ENCODE results near the gene MAN1C1.
"Not testable (repeated sequence)": the region's sequence is repeated elsewhere in the genome, so short reads cannot be mapped to it uniquely, and the experiment has no call there.

Gene MAN1C1

GRCh38 chr1:25590096-25590824, 26.3 kb upstream of the MAN1C1 start:
- Mint-ChIP-seq H3K9me3 (no peaks in the 10 kb centered on the region), H3K27ac (ENCODE audit: low read depth) (no peak overlapping the region), H3K36me3 (ENCODE audit: insufficient read depth) (peaks cover 4% of the 10 kb centered on the region), H3K27me3 (no peaks in the 10 kb centered on the region), H3K4me1 (peaks cover 23% of the 10 kb centered on the region), H3K4me3 (no peak overlapping the region)
- no peak for DNase-seq (ENCODE audit: low spot score in 2 of 2)
- ATAC-seq (replicated peaks; ENCODE audit: extremely low read depth, poor library complexity, severe bottlenecking) = no peak

- no peak for ATAC-seq (replicated peaks; ENCODE audit: extremely low read depth, poor library complexity, severe bottlenecking)
- H3K27ac Mint-ChIP-seq (ENCODE audit: low read depth) = no peak overlapping the region
- peaks cover 3% of the 10 kb centered on the region for H3K36me3 Mint-ChIP-seq (ENCODE audit: insufficient read depth)
- no peaks in the 10 kb centered on the region for H3K9me3 Mint-ChIP-seq
- DNase-seq (ENCODE audit: low spot score in 2 of 2) = no peak
- no peaks in the 10 kb centered on the region for H3K27me3 Mint-ChIP-seq
- H3K4me3 Mint-ChIP-seq = no peak overlapping the region
- peaks cover 8% of the 10 kb centered on the region for H3K4me1 Mint-ChIP-seq
These were observed 22.7 kb upstream of the MAN1C1 start for GRCh38 chr1:25593861-25594260.

DNA sequence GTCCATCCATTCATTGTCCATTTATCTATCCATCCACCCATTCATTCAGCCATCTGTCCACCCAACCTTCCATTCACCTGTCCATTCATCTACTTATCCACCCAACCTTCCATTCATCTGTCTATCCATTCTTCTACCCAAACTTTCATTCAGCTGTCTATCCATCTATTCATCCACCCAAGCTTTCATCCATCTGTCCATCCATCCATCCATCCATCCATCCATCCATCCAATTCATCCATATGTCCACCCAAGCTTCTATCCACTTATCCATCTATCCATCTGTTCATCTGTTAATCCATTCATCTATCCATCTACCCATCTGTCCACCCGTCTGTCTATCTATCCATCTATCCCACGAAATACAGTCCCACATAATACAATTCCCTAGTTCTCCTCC, 21.6 kb upstream of the MAN1C1 start:
- H3K4me3 Mint-ChIP-seq = no peak overlapping the region

GRCh38 chr1:25596641-25597040, 19.9 kb upstream of the MAN1C1 start:
- not testable (repeated sequence) for H3K27me3 Mint-ChIP-seq; H3K4me3 Mint-ChIP-seq; H3K36me3 Mint-ChIP-seq (ENCODE audit: insufficient read depth); ATAC-seq (replicated peaks; ENCODE audit: extremely low read depth, poor library complexity, severe bottlenecking); DNase-seq (ENCODE audit: low spot score in 2 of 2); H3K4me1 Mint-ChIP-seq; H3K27ac Mint-ChIP-seq (ENCODE audit: low read depth); H3K9me3 Mint-ChIP-seq

More for the DNA sequence above, 21.6 kb upstream of the MAN1C1 start:
- peaks cover 7% of the 10 kb centered on the region for H3K4me1 Mint-ChIP-seq
- H3K9me3 Mint-ChIP-seq = no peaks in the 10 kb centered on the region
- peaks cover 1% of the 10 kb centered on the region for H3K36me3 Mint-ChIP-seq (ENCODE audit: insufficient read depth)
- H3K27ac Mint-ChIP-seq (ENCODE audit: low read depth) = no peak overlapping the region
- H3K27me3 Mint-ChIP-seq = no peaks in the 10 kb centered on the region
- DNase-seq (ENCODE audit: low spot score in 2 of 2) = no peak
- no peak for ATAC-seq (replicated peaks; ENCODE audit: extremely low read depth, poor library complexity, severe bottlenecking)

DNA sequence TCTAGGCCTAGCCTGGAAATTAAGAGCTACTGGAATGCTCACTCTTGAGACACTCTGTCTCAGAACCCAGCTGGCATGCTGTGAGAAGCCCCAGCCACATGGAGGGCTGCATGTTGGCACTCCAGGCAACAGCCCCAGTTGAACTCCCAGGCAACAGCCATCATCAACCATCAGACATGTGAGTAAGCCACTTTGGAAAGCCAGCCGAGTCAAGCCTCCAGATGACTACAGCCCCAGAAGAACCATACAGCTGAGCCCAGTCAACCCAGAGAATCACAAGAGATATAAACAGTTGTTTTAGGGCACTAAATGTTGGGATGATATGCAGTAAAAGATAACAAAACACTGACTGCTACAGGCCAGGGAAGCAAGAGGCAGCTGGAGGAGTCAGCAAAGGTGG, 17.7 kb upstream of the MAN1C1 start:
- ATAC-seq (replicated peaks; ENCODE audit: extremely low read depth, poor library complexity, severe bottlenecking) (no peak), DNase-seq (ENCODE audit: low spot score in 2 of 2) (no peak)
- Mint-ChIP-seq H3K4me3 (no peak overlapping the region), H3K27me3 (no peaks in the 10 kb centered on the region), H3K27ac (ENCODE audit: low read depth) (no peak overlapping the region), H3K4me1 (no peaks in the 10 kb centered on the region), H3K36me3 (ENCODE audit: insufficient read depth) (no peaks in the 10 kb centered on the region), H3K9me3 (no peaks in the 10 kb centered on the region)

DNA sequence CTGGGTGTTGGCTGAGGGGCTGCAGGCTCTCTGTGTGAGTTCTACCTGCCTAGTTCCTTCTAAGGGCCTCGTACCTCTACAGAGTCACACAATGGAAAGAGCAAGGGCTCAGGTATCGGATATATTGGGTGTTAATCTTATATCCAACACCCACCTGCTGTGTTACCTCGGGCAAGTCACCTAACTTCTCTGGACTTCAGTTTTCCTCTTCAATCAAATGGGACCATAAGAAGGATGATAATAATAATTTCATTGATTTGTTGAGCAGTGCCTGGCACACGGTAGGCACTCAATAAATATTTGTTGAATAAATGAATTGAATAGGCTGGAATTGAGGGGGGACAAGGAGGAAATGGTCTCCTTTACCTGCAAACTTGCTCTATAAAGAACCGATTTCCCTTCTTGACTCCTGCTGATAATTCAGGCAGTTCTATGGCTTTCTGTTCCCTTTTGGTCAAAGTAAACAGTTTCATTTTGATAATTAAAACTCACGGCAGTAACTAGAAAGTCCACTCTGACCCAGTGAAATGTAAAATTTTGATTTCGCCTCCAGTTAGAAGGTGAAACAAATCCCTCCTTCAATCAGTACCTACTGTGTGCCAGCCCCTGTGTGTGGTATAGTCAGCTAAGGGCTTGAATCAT, 16.5 kb upstream of the MAN1C1 start:
- no peaks in the 10 kb centered on the region for H3K27me3 Mint-ChIP-seq
- no peak overlapping the region for H3K4me3 Mint-ChIP-seq
- no peaks in the 10 kb centered on the region for H3K36me3 Mint-ChIP-seq (ENCODE audit: insufficient read depth)
- H3K9me3 Mint-ChIP-seq = no peaks in the 10 kb centered on the region
- no peak overlapping the region for H3K27ac Mint-ChIP-seq (ENCODE audit: low read depth)
- DNase-seq (ENCODE audit: low spot score in 2 of 2) (no peak), ATAC-seq (replicated peaks; ENCODE audit: extremely low read depth, poor library complexity, severe bottlenecking) (no peak)
- H3K4me1 Mint-ChIP-seq = no peaks in the 10 kb centered on the region

GRCh38 chr1:25600971-25601699, 15.5 kb upstream of the MAN1C1 start:
- H3K4me3 Mint-ChIP-seq; H3K27me3 Mint-ChIP-seq; H3K9me3 Mint-ChIP-seq; DNase-seq (ENCODE audit: low spot score in 2 of 2); ATAC-seq (replicated peaks; ENCODE audit: extremely low read depth, poor library complexity, severe bottlenecking); H3K4me1 Mint-ChIP-seq; H3K36me3 Mint-ChIP-seq (ENCODE audit: insufficient read depth); H3K27ac Mint-ChIP-seq (ENCODE audit: low read depth): not testable (repeated sequence)

- not testable (repeated sequence) for H3K4me3 Mint-ChIP-seq; H3K4me1 Mint-ChIP-seq; H3K27ac Mint-ChIP-seq (ENCODE audit: low read depth); H3K36me3 Mint-ChIP-seq (ENCODE audit: insufficient read depth); ATAC-seq (replicated peaks; ENCODE audit: extremely low read depth, poor library complexity, severe bottlenecking); DNase-seq (ENCODE audit: low spot score in 2 of 2); H3K9me3 Mint-ChIP-seq; H3K27me3 Mint-ChIP-seq
These were observed 12.6 kb upstream of the MAN1C1 start for GRCh38 chr1:25603779-25604538.

- no peak for DNase-seq (ENCODE audit: low spot score in 2 of 2)
- H3K9me3 Mint-ChIP-seq = no peaks in the 10 kb centered on the region
- H3K27ac Mint-ChIP-seq (ENCODE audit: low read depth) = no peak overlapping the region
- H3K4me3 Mint-ChIP-seq = no peak overlapping the region
- peaks cover 9% of the 10 kb centered on the region for H3K4me1 Mint-ChIP-seq
- peaks cover 3% of the 10 kb centered on the region for H3K27me3 Mint-ChIP-seq
- no peak for ATAC-seq (replicated peaks; ENCODE audit: extremely low read depth, poor library complexity, severe bottlenecking)
- H3K36me3 Mint-ChIP-seq (ENCODE audit: insufficient read depth) = no peaks in the 10 kb centered on the region
These were observed 9.5 kb upstream of the MAN1C1 start for GRCh38 chr1:25607123-25607522.

DNA sequence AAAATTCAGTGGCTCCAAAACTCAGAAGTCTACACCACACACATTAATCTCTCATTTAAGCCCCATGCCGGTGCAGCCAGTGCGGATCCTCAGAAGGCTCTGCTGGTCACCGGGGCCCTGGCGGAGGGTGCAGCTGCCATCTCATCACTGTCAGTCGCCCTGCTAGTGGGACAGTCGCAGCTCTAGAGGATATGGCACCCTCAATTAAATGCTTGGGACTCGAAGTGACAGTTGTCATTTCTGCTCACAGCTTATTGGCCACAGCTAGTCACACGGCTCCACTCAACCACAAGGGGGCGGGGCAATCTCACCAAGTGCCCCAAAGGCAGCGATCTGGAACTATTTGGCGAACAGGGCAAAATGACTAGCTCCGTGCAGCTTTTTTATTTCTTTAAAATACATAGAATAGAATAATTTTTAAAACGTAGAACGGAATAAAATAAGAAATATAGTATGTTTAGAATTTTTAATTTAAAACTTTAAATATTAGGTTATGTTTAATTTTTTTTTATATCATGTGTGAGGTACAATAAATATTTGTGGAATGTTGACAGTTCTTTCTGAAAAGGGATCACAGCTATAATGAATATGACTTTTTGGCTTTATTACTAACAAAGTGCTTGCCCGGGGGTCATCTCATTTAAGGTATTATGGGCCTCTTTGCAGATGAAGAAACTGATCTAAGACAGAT, 8.0 kb upstream of the MAN1C1 start:
- Mint-ChIP-seq H3K4me3 (peak overlapping the region; percentile 6), H3K9me3 (no peaks in the 10 kb centered on the region), H3K27ac (ENCODE audit: low read depth) (no peak overlapping the region), H3K4me1 (peaks cover 10% of the 10 kb centered on the region), H3K27me3 (peaks cover 8% of the 10 kb centered on the region), H3K36me3 (ENCODE audit: insufficient read depth) (no peaks in the 10 kb centered on the region)
- DNase-seq (ENCODE audit: low spot score in 2 of 2) = peak; percentile 72 to 81
- peak; percentile 100 for ATAC-seq (replicated peaks; ENCODE audit: extremely low read depth, poor library complexity, severe bottlenecking)

DNA sequence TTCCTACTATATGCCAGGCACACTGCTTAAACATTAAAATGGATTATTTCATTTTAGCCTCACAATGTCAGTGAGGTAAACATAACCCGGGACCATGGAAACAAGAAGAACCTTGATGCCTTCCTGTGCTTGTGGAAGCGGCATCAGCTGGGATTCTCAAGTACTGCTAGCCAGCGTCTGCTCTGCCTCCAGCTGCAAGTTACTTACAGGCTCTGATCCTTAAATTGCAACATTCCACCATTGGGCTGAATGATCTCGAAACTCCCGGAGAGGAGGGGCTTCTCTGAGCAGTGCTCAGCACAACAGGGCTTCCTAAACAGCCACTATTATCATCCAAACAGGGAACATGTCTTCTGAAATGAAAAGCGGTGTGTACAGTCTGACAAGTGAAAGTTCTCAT, 6.7 kb upstream of the MAN1C1 start:
- H3K27me3 Mint-ChIP-seq = peaks cover 8% of the 10 kb centered on the region
- no peaks in the 10 kb centered on the region for H3K36me3 Mint-ChIP-seq (ENCODE audit: insufficient read depth)
- ATAC-seq (replicated peaks; ENCODE audit: extremely low read depth, poor library complexity, severe bottlenecking) (no peak), DNase-seq (ENCODE audit: low spot score in 2 of 2) (no peak)
- H3K4me1 Mint-ChIP-seq = peaks cover 21% of the 10 kb centered on the region
- no peak overlapping the region for H3K27ac Mint-ChIP-seq (ENCODE audit: low read depth)
- no peaks in the 10 kb centered on the region for H3K9me3 Mint-ChIP-seq
- no peak overlapping the region for H3K4me3 Mint-ChIP-seq

Data from central memory CD8-positive, alpha-beta T cell (primary cell).